ENCODE results near the gene LYPD6B. TPM values are rescaled to one million over a fixed set of nuclear protein-coding genes. Genes with fewer than 3 reads are reported as not detected.

LYPD6B gene
- total and polyA plus RNA-seq, 7 experiments from 2014 or later, result 0.37 to 1.7 TPM; not detected in 5

- Histone ChIP-seq H3K27ac (ENCODE audit: low read depth, low read length) (no peak overlapping the region), H3K4me3 (ENCODE audit: low read length) (no peak overlapping the region), H3K27me3 (ENCODE audit: control insufficient read depth in 2 of 2, insufficient read depth in 2 of 2, low read length in 2 of 2) (no peaks in the 10 kb centered on the region), H3K4me1 (ENCODE audit: control insufficient read depth in 2 of 2, insufficient read depth in 2 of 2, low read length in 2 of 2) (no peaks in the 10 kb centered on the region), H3K36me3 (ENCODE audit: control insufficient read depth in 2 of 3, insufficient read depth in 3 of 3, low read length in 3 of 3) (no peaks in the 10 kb centered on the region), H3K9me3 (ENCODE audit: control insufficient read depth in 2 of 3, low read length in 3 of 3) (no peaks in the 10 kb centered on the region)
- H3K9me3 Mint-ChIP-seq, result peaks cover 0 to 3% (median 0%) of the 10 kb centered on the region in 11 donors
- H3K27ac Mint-ChIP-seq, result no peak overlapping the region
- ChIA-PET CTCF (no interaction called here), POLR2A (no interaction called here)
- intact Hi-C loops (cut with micrococcal nuclease), result no loop called here
- DNase-seq (no peak), ATAC-seq (no peak)
- H3K4me1 Mint-ChIP-seq, result peaks cover 0 to 2% (median 0%) of the 10 kb centered on the region in 7 donors
- no peak overlapping the region for H3K4me3 Mint-ChIP-seq
- no peaks in the 10 kb centered on the region for H3K36me3 Mint-ChIP-seq
- peaks cover 3 to 28% (median 17%) of the 10 kb centered on the region in 5 donors for H3K27me3 Mint-ChIP-seq
Observed at GRCh38 chr2:149122516-149122915, 84.0 kb downstream of the LYPD6B start.

GRCh38 chr2:149125031-149125725 is 86.7 kb downstream of the LYPD6B start:
- H3K4me3 Mint-ChIP-seq, result no peak overlapping the region
- H3K4me3 ChIP-seq (ENCODE audit: low read length), result no peak overlapping the region
- no peaks in the 10 kb centered on the region for H3K4me1 ChIP-seq (ENCODE audit: control insufficient read depth in 2 of 2, insufficient read depth in 2 of 2, low read length in 2 of 2)
- H3K27me3 Mint-ChIP-seq, result peaks cover 6 to 31% (median 17%) of the 10 kb centered on the region in 5 donors
- ChIA-PET POLR2A (no interaction called here), CTCF (no interaction called here)
- H3K9me3 Mint-ChIP-seq, result peaks cover 0 to 3% (median 0%) of the 10 kb centered on the region in 11 donors
- H3K4me1 Mint-ChIP-seq, result peaks cover 0 to 2% (median 0%) of the 10 kb centered on the region in 7 donors
- ATAC-seq, result no peak
- intact Hi-C loops (cut with micrococcal nuclease), result no loop called here
- H3K27ac Mint-ChIP-seq, result no peak overlapping the region
- H3K9me3 ChIP-seq (ENCODE audit: control insufficient read depth in 2 of 3, low read length in 3 of 3), result no peaks in the 10 kb centered on the region
- no peak overlapping the region for H3K27ac ChIP-seq (ENCODE audit: low read depth, low read length)
- H3K27me3 ChIP-seq (ENCODE audit: control insufficient read depth in 2 of 2, insufficient read depth in 2 of 2, low read length in 2 of 2), result no peaks in the 10 kb centered on the region
- DNase-seq, result no peak
- no peaks in the 10 kb centered on the region for H3K36me3 Mint-ChIP-seq
- H3K36me3 ChIP-seq (ENCODE audit: control insufficient read depth in 2 of 3, insufficient read depth in 3 of 3, low read length in 3 of 3), result no peaks in the 10 kb centered on the region

DNA sequence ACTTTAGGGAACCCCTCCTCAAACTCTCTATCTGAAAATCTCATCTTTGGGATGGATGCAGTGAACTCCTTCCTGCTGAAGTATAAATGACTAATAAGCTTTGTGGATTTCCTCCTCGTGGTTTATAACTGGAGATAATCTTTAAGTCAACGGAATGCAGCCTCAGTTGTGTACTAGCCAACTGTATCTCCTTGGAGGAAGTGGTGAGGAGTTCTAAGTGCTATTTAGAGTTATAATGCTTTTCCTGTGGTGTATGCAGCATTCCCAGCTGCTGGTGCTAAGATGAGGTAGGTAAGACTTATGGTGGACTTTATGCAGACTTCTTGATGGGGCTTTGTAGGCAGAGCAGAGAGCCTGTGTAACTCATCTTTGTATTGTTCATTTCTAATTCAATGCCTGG is 90.9 kb downstream of the LYPD6B start:
- ATAC-seq (no peak), DNase-seq (no peak)
- no peaks in the 10 kb centered on the region for H3K4me1 ChIP-seq (ENCODE audit: control insufficient read depth in 2 of 2, insufficient read depth in 2 of 2, low read length in 2 of 2)
- POLR2A ChIA-PET, result no interaction called here
- Mint-ChIP-seq H3K36me3 (no peaks in the 10 kb centered on the region), H3K27me3 (peaks cover 6 to 46% (median 12%) of the 10 kb centered on the region in 5 donors), H3K4me1 (peaks cover 0 to 2% (median 0%) of the 10 kb centered on the region in 7 donors), H3K27ac (no peak overlapping the region), H3K9me3 (peaks cover 0 to 1% (median 0%) of the 10 kb centered on the region in 11 donors), H3K4me3 (no peak overlapping the region)
- H3K4me3 ChIP-seq (ENCODE audit: low read length), result no peak overlapping the region
- H3K27ac ChIP-seq (ENCODE audit: low read depth, low read length), result no peak overlapping the region
- no peaks in the 10 kb centered on the region for H3K9me3 ChIP-seq (ENCODE audit: control insufficient read depth in 2 of 3, low read length in 3 of 3)
- H3K36me3 ChIP-seq (ENCODE audit: control insufficient read depth in 2 of 3, insufficient read depth in 3 of 3, low read length in 3 of 3), result no peaks in the 10 kb centered on the region
- intact Hi-C loops (cut with micrococcal nuclease), result no loop called here
- no peaks in the 10 kb centered on the region for H3K27me3 ChIP-seq (ENCODE audit: control insufficient read depth in 2 of 2, insufficient read depth in 2 of 2, low read length in 2 of 2)
- CTCF ChIA-PET, result no interaction called here

DNA sequence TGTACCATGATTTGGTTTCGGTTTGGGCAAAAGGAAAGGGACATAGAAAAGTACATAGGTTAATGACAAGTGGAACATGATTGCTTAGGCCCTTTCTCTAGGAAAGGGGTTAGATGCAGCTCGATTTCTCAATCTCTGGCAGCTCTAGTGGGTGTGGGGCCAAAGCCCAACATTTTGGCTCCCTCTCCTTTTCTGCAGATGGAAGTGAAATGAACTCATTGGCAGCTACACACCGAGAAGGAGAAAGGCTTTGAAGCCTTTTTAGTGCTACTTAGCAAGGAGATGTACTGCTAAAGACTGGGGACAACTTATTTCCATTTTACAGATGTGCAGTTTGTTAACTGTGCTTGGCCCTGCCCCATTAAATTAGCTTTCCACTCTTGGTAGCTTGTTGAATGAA is 93.8 kb downstream of the LYPD6B start:
- H3K9me3 Mint-ChIP-seq, result peaks cover 0 to 1% (median 0%) of the 10 kb centered on the region in 11 donors

GRCh38 chr2:149132901-149133300 is 94.4 kb downstream of the LYPD6B start:
- ATAC-seq, result no peak
- intact Hi-C loops (cut with micrococcal nuclease), result no loop called here

More for the DNA sequence above, 93.8 kb downstream of the LYPD6B start:
- intact Hi-C loops (cut with micrococcal nuclease), result no loop called here
- H3K4me1 Mint-ChIP-seq, result no peaks in the 10 kb centered on the region
- Histone ChIP-seq H3K36me3 (ENCODE audit: control insufficient read depth in 2 of 3, insufficient read depth in 3 of 3, low read length in 3 of 3) (no peaks in the 10 kb centered on the region), H3K27ac (ENCODE audit: low read depth, low read length) (no peak overlapping the region), H3K9me3 (ENCODE audit: control insufficient read depth in 2 of 3, low read length in 3 of 3) (no peaks in the 10 kb centered on the region), H3K27me3 (ENCODE audit: control insufficient read depth in 2 of 2, insufficient read depth in 2 of 2, low read length in 2 of 2) (no peaks in the 10 kb centered on the region), H3K4me3 (ENCODE audit: low read length) (no peak overlapping the region), H3K4me1 (ENCODE audit: control insufficient read depth in 2 of 2, insufficient read depth in 2 of 2, low read length in 2 of 2) (no peaks in the 10 kb centered on the region)
- H3K27me3 Mint-ChIP-seq, result peaks cover 0 to 34% (median 9%) of the 10 kb centered on the region in 5 donors
- ChIA-PET POLR2A (no interaction called here), CTCF (no interaction called here)
- no peak overlapping the region for H3K4me3 Mint-ChIP-seq
- DNase-seq, result no peak
- H3K36me3 Mint-ChIP-seq, result no peaks in the 10 kb centered on the region
- no peak overlapping the region for H3K27ac Mint-ChIP-seq
- ATAC-seq, result no peak

GRCh38 chr2:149134335-149134923 is 95.9 kb downstream of the LYPD6B start:
- Histone ChIP-seq H3K4me1 (ENCODE audit: control insufficient read depth in 2 of 2, insufficient read depth in 2 of 2, low read length in 2 of 2) (no peaks in the 10 kb centered on the region), H3K27ac (ENCODE audit: low read depth, low read length) (no peak overlapping the region), H3K27me3 (ENCODE audit: control insufficient read depth in 2 of 2, insufficient read depth in 2 of 2, low read length in 2 of 2) (no peaks in the 10 kb centered on the region), H3K9me3 (ENCODE audit: control insufficient read depth in 2 of 3, low read length in 3 of 3) (no peaks in the 10 kb centered on the region), H3K36me3 (ENCODE audit: control insufficient read depth in 2 of 3, insufficient read depth in 3 of 3, low read length in 3 of 3) (no peaks in the 10 kb centered on the region), H3K4me3 (ENCODE audit: low read length) (no peak overlapping the region)
- ATAC-seq, result no peak
- no peaks in the 10 kb centered on the region for H3K36me3 Mint-ChIP-seq
- peaks cover 0 to 1% (median 0%) of the 10 kb centered on the region in 11 donors for H3K9me3 Mint-ChIP-seq
- no peaks in the 10 kb centered on the region for H3K4me1 Mint-ChIP-seq
- intact Hi-C loops (cut with micrococcal nuclease), result no loop called here
- no peak overlapping the region for H3K27ac Mint-ChIP-seq
- H3K27me3 Mint-ChIP-seq, result peaks cover 0 to 30% (median 7%) of the 10 kb centered on the region in 5 donors
- no peak for DNase-seq
- ChIA-PET CTCF (no interaction called here), POLR2A (no interaction called here)
- no peak overlapping the region for H3K4me3 Mint-ChIP-seq

More at GRCh38 chr2:149132901-149133300, 94.4 kb downstream of the LYPD6B start:
- H3K4me3 ChIP-seq (ENCODE audit: low read length), result no peak overlapping the region
- Mint-ChIP-seq H3K4me3 (no peak overlapping the region), H3K9me3 (peaks cover 0 to 1% (median 0%) of the 10 kb centered on the region in 11 donors), H3K4me1 (no peaks in the 10 kb centered on the region), H3K27me3 (peaks cover 0 to 30% (median 9%) of the 10 kb centered on the region in 5 donors), H3K36me3 (no peaks in the 10 kb centered on the region), H3K27ac (no peak overlapping the region)
- H3K27ac ChIP-seq (ENCODE audit: low read depth, low read length), result no peak overlapping the region
- ChIA-PET POLR2A (no interaction called here), CTCF (no interaction called here)
- H3K36me3 ChIP-seq (ENCODE audit: control insufficient read depth in 2 of 3, insufficient read depth in 3 of 3, low read length in 3 of 3), result no peaks in the 10 kb centered on the region
- H3K4me1 ChIP-seq (ENCODE audit: control insufficient read depth in 2 of 2, insufficient read depth in 2 of 2, low read length in 2 of 2), result no peaks in the 10 kb centered on the region
- no peaks in the 10 kb centered on the region for H3K27me3 ChIP-seq (ENCODE audit: control insufficient read depth in 2 of 2, insufficient read depth in 2 of 2, low read length in 2 of 2)
- DNase-seq, result no peak
- H3K9me3 ChIP-seq (ENCODE audit: control insufficient read depth in 2 of 3, low read length in 3 of 3), result no peaks in the 10 kb centered on the region

- Histone ChIP-seq H3K9me3 (ENCODE audit: control insufficient read depth in 2 of 3, low read length in 3 of 3) (no peaks in the 10 kb centered on the region), H3K4me3 (ENCODE audit: low read length) (no peak overlapping the region), H3K36me3 (ENCODE audit: control insufficient read depth in 2 of 3, insufficient read depth in 3 of 3, low read length in 3 of 3) (no peaks in the 10 kb centered on the region), H3K27ac (ENCODE audit: low read depth, low read length) (no peak overlapping the region), H3K27me3 (ENCODE audit: control insufficient read depth in 2 of 2, insufficient read depth in 2 of 2, low read length in 2 of 2) (no peaks in the 10 kb centered on the region), H3K4me1 (ENCODE audit: control insufficient read depth in 2 of 2, insufficient read depth in 2 of 2, low read length in 2 of 2) (no peaks in the 10 kb centered on the region)
- CTCF ChIA-PET, result no interaction called here
- Mint-ChIP-seq H3K27me3 (peaks cover 0 to 26% (median 9%) of the 10 kb centered on the region in 5 donors), H3K9me3 (peaks cover 0 to 1% (median 0%) of the 10 kb centered on the region in 11 donors), H3K36me3 (no peaks in the 10 kb centered on the region), H3K4me3 (no peak overlapping the region), H3K27ac (no peak overlapping the region), H3K4me1 (no peaks in the 10 kb centered on the region)
- intact Hi-C loops (cut with micrococcal nuclease), result no loop called here
- no peak for ATAC-seq
- no peak for DNase-seq
- POLR2A ChIA-PET, result no interaction called here
Observed at GRCh38 chr2:149136111-149136510, 97.6 kb downstream of the LYPD6B start.
